Measurements from ENCODE around the gene AFAP1.

Gene AFAP1

GRCh38 chr4:7740866-7741525 lies 198.7 kb downstream of the AFAP1 start:
- Histone ChIP-seq H3K4me2 (ENCODE audit: low read length) (no peak overlapping the region), H3K9me3 (ENCODE audit: control insufficient read depth, low read length) (no peaks in the 10 kb centered on the region), H3K4me1 (no peaks in the 10 kb centered on the region), H3K27me3 (ENCODE audit: control insufficient read depth, insufficient read depth, low read length) (no peaks in the 10 kb centered on the region), H2AFZ (no peak overlapping the region), H3K36me3 (ENCODE audit: control insufficient read depth, insufficient read depth, low read length) (no peaks in the 10 kb centered on the region), H3K27ac (no peak overlapping the region), H3K9ac (no peak overlapping the region), H3K79me2 (no peaks in the 10 kb centered on the region), H3K4me3 (ENCODE audit: low read depth, low read length) (no peak overlapping the region)
- no peak for TF ChIP-seq CTCF (IDR thresholded peaks at IDR 0.05)

GRCh38 chr4:7739918-7740865 lies 199.5 kb downstream of the AFAP1 start:
- Histone ChIP-seq H3K79me2 (no peaks in the 10 kb centered on the region), H3K27ac (no peak overlapping the region), H3K4me3 (ENCODE audit: low read depth, low read length) (no peak overlapping the region), H3K27me3 (ENCODE audit: control insufficient read depth, insufficient read depth, low read length) (no peaks in the 10 kb centered on the region), H2AFZ (no peak overlapping the region), H3K36me3 (ENCODE audit: control insufficient read depth, insufficient read depth, low read length) (no peaks in the 10 kb centered on the region), H3K4me1 (no peaks in the 10 kb centered on the region), H3K9me3 (ENCODE audit: control insufficient read depth, low read length) (no peaks in the 10 kb centered on the region), H3K4me2 (ENCODE audit: low read length) (no peak overlapping the region), H3K9ac (no peak overlapping the region)
- TF ChIP-seq CTCF (IDR thresholded peaks at IDR 0.05): no peak

- no peak for TF ChIP-seq CTCF (IDR thresholded peaks at IDR 0.05)
These were observed 200.4 kb downstream of the AFAP1 start for GRCh38 chr4:7739077-7739917.

GRCh38 chr4:7738458-7739076 lies 201.1 kb downstream of the AFAP1 start:
- TF ChIP-seq CTCF (IDR thresholded peaks at IDR 0.05): no peak
- no peak overlapping the region for H3K4me2 ChIP-seq (ENCODE audit: low read length)
- H3K9me3 ChIP-seq (ENCODE audit: control insufficient read depth, low read length): no peaks in the 10 kb centered on the region
- H3K9ac ChIP-seq: no peak overlapping the region
- H3K27ac ChIP-seq: no peak overlapping the region
- H3K4me1 ChIP-seq: no peaks in the 10 kb centered on the region
- no peaks in the 10 kb centered on the region for H3K27me3 ChIP-seq (ENCODE audit: control insufficient read depth, insufficient read depth, low read length)
- no peaks in the 10 kb centered on the region for H3K36me3 ChIP-seq (ENCODE audit: control insufficient read depth, insufficient read depth, low read length)
- no peak overlapping the region for H2AFZ ChIP-seq
- H3K79me2 ChIP-seq: no peaks in the 10 kb centered on the region
- H3K4me3 ChIP-seq (ENCODE audit: low read depth, low read length): no peak overlapping the region

More at GRCh38 chr4:7739077-7739917, 200.4 kb downstream of the AFAP1 start:
- Histone ChIP-seq H2AFZ (no peak overlapping the region), H3K4me3 (ENCODE audit: low read depth, low read length) (no peak overlapping the region), H3K27ac (no peak overlapping the region), H3K4me2 (ENCODE audit: low read length) (no peak overlapping the region), H3K79me2 (no peaks in the 10 kb centered on the region), H3K36me3 (ENCODE audit: control insufficient read depth, insufficient read depth, low read length) (no peaks in the 10 kb centered on the region), H3K9me3 (ENCODE audit: control insufficient read depth, low read length) (no peaks in the 10 kb centered on the region), H3K9ac (no peak overlapping the region), H3K27me3 (ENCODE audit: control insufficient read depth, insufficient read depth, low read length) (no peaks in the 10 kb centered on the region), H3K4me1 (no peaks in the 10 kb centered on the region)
